ENCODE results near the gene GRIA3. TPM values are rescaled to one million over a fixed set of nuclear protein-coding genes. Genes with fewer than 3 reads are reported as not detected.
A peak's percentile ranks its signal among the peaks of the same experiment; 100 is the strongest.

Gene GRIA3
- total and polyA plus RNA-seq, 4 donors, result 5.1 to 12.4 (median 7.1) TPM

GRCh38 chrX:123223859-123224258 is 39.8 kb downstream of the GRIA3 start:
- ATAC-seq (ENCODE audit: low FRiP score), result no peak
- no peaks in the 10 kb centered on the region for H3K4me1 ChIP-seq (ENCODE audit: control insufficient read depth in 1 of 2, insufficient read depth in 2 of 2, low read length in 2 of 2)
- H3K27me3 ChIP-seq (ENCODE audit: control insufficient read depth in 1 of 2, insufficient read depth in 2 of 2, low read length in 1 of 2), result no peaks in the 10 kb centered on the region
- H3K4me3 ChIP-seq (ENCODE audit: low read length in 2 of 2), result no peak overlapping the region
- no peaks in the 10 kb centered on the region for H3K9me3 ChIP-seq (ENCODE audit: control insufficient read depth, low read length)
- no peak for DNase-seq
- H3K36me3 ChIP-seq (ENCODE audit: control insufficient read depth in 1 of 2, insufficient read depth in 2 of 2, low read length in 1 of 2), result no peaks in the 10 kb centered on the region
- intact Hi-C loops (cut with DNase I), result no loop called here
- H3K27ac ChIP-seq (ENCODE audit: low read depth in 1 of 2, low read length in 2 of 2), result no peak overlapping the region

GRCh38 chrX:123230798-123231197 is 46.7 kb downstream of the GRIA3 start:
- intact Hi-C loops (cut with DNase I), result no loop called here
- Histone ChIP-seq H3K9me3 (ENCODE audit: control insufficient read depth, low read length) (no peaks in the 10 kb centered on the region), H3K36me3 (ENCODE audit: control insufficient read depth in 1 of 2, insufficient read depth in 2 of 2, low read length in 1 of 2) (no peaks in the 10 kb centered on the region), H3K4me1 (ENCODE audit: control insufficient read depth in 1 of 2, insufficient read depth in 2 of 2, low read length in 2 of 2) (no peaks in the 10 kb centered on the region), H3K27me3 (ENCODE audit: control insufficient read depth in 1 of 2, insufficient read depth in 2 of 2, low read length in 1 of 2) (no peaks in the 10 kb centered on the region), H3K4me3 (ENCODE audit: low read length in 2 of 2) (no peak overlapping the region), H3K27ac (ENCODE audit: low read depth in 1 of 2, low read length in 2 of 2) (no peak overlapping the region)
- no peak for ATAC-seq (ENCODE audit: low FRiP score)
- WGBS, 2 donors, result 55 to 80% methylated on average over 2 of the region's 2 CpGs
- no peak for DNase-seq

GRCh38 chrX:123236859-123237258 is 52.8 kb downstream of the GRIA3 start:
- intact Hi-C loops (cut with DNase I), result no loop called here
- H3K27me3 ChIP-seq (ENCODE audit: control insufficient read depth in 1 of 2, insufficient read depth in 2 of 2, low read length in 1 of 2), result no peaks in the 10 kb centered on the region
- H3K36me3 ChIP-seq (ENCODE audit: control insufficient read depth in 1 of 2, insufficient read depth in 2 of 2, low read length in 1 of 2), result peaks cover 0 to 1% of the 10 kb centered on the region in 2 donors
- ATAC-seq (ENCODE audit: low FRiP score) (no peak), DNase-seq (no peak)
- no peaks in the 10 kb centered on the region for H3K9me3 ChIP-seq (ENCODE audit: control insufficient read depth, low read length)
- H3K27ac ChIP-seq (ENCODE audit: low read depth in 1 of 2, low read length in 2 of 2), result peak overlapping the region; percentile 44 to 76
- no peak overlapping the region for H3K4me3 ChIP-seq (ENCODE audit: low read length in 2 of 2)
- peaks cover 2 to 3% of the 10 kb centered on the region in 2 donors for H3K4me1 ChIP-seq (ENCODE audit: control insufficient read depth in 1 of 2, insufficient read depth in 2 of 2, low read length in 2 of 2)

- no peaks in the 10 kb centered on the region for H3K27me3 ChIP-seq (ENCODE audit: control insufficient read depth in 1 of 2, insufficient read depth in 2 of 2, low read length in 1 of 2)
- peaks cover 2 to 3% of the 10 kb centered on the region in 2 donors for H3K4me1 ChIP-seq (ENCODE audit: control insufficient read depth in 1 of 2, insufficient read depth in 2 of 2, low read length in 2 of 2)
- no peak for ATAC-seq (ENCODE audit: low FRiP score)
- H3K9me3 ChIP-seq (ENCODE audit: control insufficient read depth, low read length), result no peaks in the 10 kb centered on the region
- peaks cover 0 to 1% of the 10 kb centered on the region in 2 donors for H3K36me3 ChIP-seq (ENCODE audit: control insufficient read depth in 1 of 2, insufficient read depth in 2 of 2, low read length in 1 of 2)
- no peak overlapping the region for H3K27ac ChIP-seq (ENCODE audit: low read depth in 1 of 2, low read length in 2 of 2)
- intact Hi-C loops (cut with DNase I), result no loop called here
- no peak overlapping the region for H3K4me3 ChIP-seq (ENCODE audit: low read length in 2 of 2)
- no peak for DNase-seq
- WGBS, 2 donors, result 49 to 55% methylated on average over 3 of the region's 3 CpGs
These were observed 53.2 kb downstream of the GRIA3 start for GRCh38 chrX:123237271-123237670.

- H3K27ac ChIP-seq (ENCODE audit: low read depth in 1 of 2, low read length in 2 of 2), result no peak overlapping the region
- no peak overlapping the region for H3K4me3 ChIP-seq (ENCODE audit: low read length in 2 of 2)
- no peak for DNase-seq
- H3K36me3 ChIP-seq (ENCODE audit: control insufficient read depth in 1 of 2, insufficient read depth in 2 of 2, low read length in 1 of 2), result no peaks in the 10 kb centered on the region
- no peak for ATAC-seq (ENCODE audit: low FRiP score)
- intact Hi-C loops (cut with DNase I), result no loop called here
- 89 to 98% methylated on average over 1 of the region's 1 CpG for WGBS, 2 donors
- no peaks in the 10 kb centered on the region for H3K9me3 ChIP-seq (ENCODE audit: control insufficient read depth, low read length)
- H3K27me3 ChIP-seq (ENCODE audit: control insufficient read depth in 1 of 2, insufficient read depth in 2 of 2, low read length in 1 of 2), result no peaks in the 10 kb centered on the region
- no peaks in the 10 kb centered on the region for H3K4me1 ChIP-seq (ENCODE audit: control insufficient read depth in 1 of 2, insufficient read depth in 2 of 2, low read length in 2 of 2)
These were observed 70.4 kb downstream of the GRIA3 start for GRCh38 chrX:123254457-123254856.

GRCh38 chrX:123256378-123256777 is 72.3 kb downstream of the GRIA3 start:
- Histone ChIP-seq H3K27ac (ENCODE audit: low read depth in 1 of 2, low read length in 2 of 2) (no peak overlapping the region), H3K4me1 (ENCODE audit: control insufficient read depth in 1 of 2, insufficient read depth in 2 of 2, low read length in 2 of 2) (no peaks in the 10 kb centered on the region), H3K9me3 (ENCODE audit: control insufficient read depth, low read length) (no peaks in the 10 kb centered on the region), H3K36me3 (ENCODE audit: control insufficient read depth in 1 of 2, insufficient read depth in 2 of 2, low read length in 1 of 2) (no peaks in the 10 kb centered on the region), H3K4me3 (ENCODE audit: low read length in 2 of 2) (no peak overlapping the region), H3K27me3 (ENCODE audit: control insufficient read depth in 1 of 2, insufficient read depth in 2 of 2, low read length in 1 of 2) (no peaks in the 10 kb centered on the region)
- no peak for DNase-seq
- no peak for ATAC-seq (ENCODE audit: low FRiP score)
- intact Hi-C loops (cut with DNase I), result no loop called here
- WGBS, 2 donors, result 67 to 92% methylated on average over 1 of the region's 1 CpG

- Histone ChIP-seq H3K4me1 (ENCODE audit: control insufficient read depth in 1 of 2, insufficient read depth in 2 of 2, low read length in 2 of 2) (peaks cover 0 to 1% of the 10 kb centered on the region in 2 donors), H3K4me3 (ENCODE audit: low read length in 2 of 2) (no peak overlapping the region), H3K9me3 (ENCODE audit: control insufficient read depth, low read length) (no peaks in the 10 kb centered on the region), H3K27ac (ENCODE audit: low read depth in 1 of 2, low read length in 2 of 2) (no peak overlapping the region), H3K27me3 (ENCODE audit: control insufficient read depth in 1 of 2, insufficient read depth in 2 of 2, low read length in 1 of 2) (no peaks in the 10 kb centered on the region), H3K36me3 (ENCODE audit: control insufficient read depth in 1 of 2, insufficient read depth in 2 of 2, low read length in 1 of 2) (no peaks in the 10 kb centered on the region)
- no peak for ATAC-seq (ENCODE audit: low FRiP score)
- intact Hi-C loops (cut with DNase I), result no loop called here
- WGBS, 2 donors, result 60 to 65% methylated on average over 5 of the region's 5 CpGs
- no peak for DNase-seq
These were observed 76.9 kb downstream of the GRIA3 start for GRCh38 chrX:123260920-123261418.

- intact Hi-C loops (cut with DNase I), result no loop called here
- no peaks in the 10 kb centered on the region for H3K27me3 ChIP-seq (ENCODE audit: control insufficient read depth in 1 of 2, insufficient read depth in 2 of 2, low read length in 1 of 2)
- H3K4me3 ChIP-seq (ENCODE audit: low read length in 2 of 2), result no peak overlapping the region
- no peaks in the 10 kb centered on the region for H3K36me3 ChIP-seq (ENCODE audit: control insufficient read depth in 1 of 2, insufficient read depth in 2 of 2, low read length in 1 of 2)
- no peak for ATAC-seq (ENCODE audit: low FRiP score)
- no peak for DNase-seq
- H3K27ac ChIP-seq (ENCODE audit: low read depth in 1 of 2, low read length in 2 of 2), result no peak overlapping the region
- H3K4me1 ChIP-seq (ENCODE audit: control insufficient read depth in 1 of 2, insufficient read depth in 2 of 2, low read length in 2 of 2), result peaks cover 0 to 1% of the 10 kb centered on the region in 2 donors
- no peaks in the 10 kb centered on the region for H3K9me3 ChIP-seq (ENCODE audit: control insufficient read depth, low read length)
- 44 to 70% methylated on average over 8 of the region's 8 CpGs for WGBS, 2 donors
These were observed 79.2 kb downstream of the GRIA3 start for GRCh38 chrX:123263270-123263669.

- Histone ChIP-seq H3K4me1 (ENCODE audit: control insufficient read depth in 1 of 2, insufficient read depth in 2 of 2, low read length in 2 of 2) (peaks cover 0 to 1% of the 10 kb centered on the region in 2 donors), H3K4me3 (ENCODE audit: low read length in 2 of 2) (no peak overlapping the region), H3K27me3 (ENCODE audit: control insufficient read depth in 1 of 2, insufficient read depth in 2 of 2, low read length in 1 of 2) (no peaks in the 10 kb centered on the region), H3K36me3 (ENCODE audit: control insufficient read depth in 1 of 2, insufficient read depth in 2 of 2, low read length in 1 of 2) (no peaks in the 10 kb centered on the region), H3K9me3 (ENCODE audit: control insufficient read depth, low read length) (no peaks in the 10 kb centered on the region), H3K27ac (ENCODE audit: low read depth in 1 of 2, low read length in 2 of 2) (no peak overlapping the region)
- WGBS, 2 donors, result 63 to 82% methylated on average over 1 of the region's 1 CpG
- ATAC-seq (ENCODE audit: low FRiP score), result no peak
- no peak for DNase-seq
- intact Hi-C loops (cut with DNase I), result no loop called here
These were observed 79.7 kb downstream of the GRIA3 start for GRCh38 chrX:123263747-123264146.

All from aorta (tissue), 5 donors.